GM19468 (cell line): ENCODE results near the gene HOXB9.

Experiments used
- ATAC-seq: cut with Tn5 transposase; IDR thresholded peaks from one replicate; pipeline ENCODE4 v1.9.1; 2021; ENCODE audit warnings: mild to moderate bottlenecking, moderate library complexity, moderate number of reproducible peaks; ENCODE audit not compliant: unreplicated experiment; ENCODE audit errors: extremely low read depth

The HOXB9 gene

DNA sequence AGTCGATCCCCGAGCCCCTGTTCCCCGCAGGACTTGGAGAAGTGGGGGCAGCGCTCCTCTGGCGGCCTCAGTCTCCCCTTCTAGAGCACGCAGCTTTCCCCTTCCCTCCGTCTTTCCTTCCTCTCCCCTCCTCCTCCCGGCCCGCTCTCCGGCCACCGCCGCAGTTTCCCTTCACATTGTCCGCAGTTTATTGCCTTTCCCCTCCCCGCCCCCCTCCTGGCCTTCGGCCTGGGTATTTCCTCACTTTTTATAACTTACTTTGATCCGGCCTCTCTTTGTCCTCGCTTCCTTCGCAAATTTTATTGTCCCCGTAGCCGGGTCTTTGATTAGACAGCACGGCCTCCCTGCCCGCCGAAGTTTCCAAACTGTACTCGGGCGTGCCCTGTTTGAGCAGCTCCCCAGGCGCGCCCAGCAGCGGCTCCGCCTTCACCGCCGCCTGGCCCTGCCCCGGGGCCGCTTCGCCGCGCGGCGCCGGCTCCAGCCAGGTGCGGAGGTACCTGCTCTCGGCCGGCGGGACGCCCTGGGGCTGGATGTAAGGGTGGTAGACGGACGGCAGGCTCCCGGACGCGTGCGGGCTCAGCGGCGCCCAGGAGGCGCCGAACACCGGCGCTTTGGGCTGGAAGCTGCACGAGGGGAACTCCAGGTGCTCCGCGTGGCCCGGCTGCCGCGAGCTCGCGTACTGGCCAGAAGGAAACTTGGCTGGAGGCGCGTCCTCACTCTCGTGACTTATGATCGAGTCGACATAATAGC, 488 bp downstream of the HOXB9 start:
- no peak for ATAC-seq

GRCh38 chr17:48624544-48625494, 1.3 kb downstream of the HOXB9 start:
- ATAC-seq, result no peak

GRCh38 chr17:48624118-48624517, 2.0 kb downstream of the HOXB9 start:
- no peak for ATAC-seq

- no peak for ATAC-seq
These were observed 2.6 kb downstream of the HOXB9 start for GRCh38 chr17:48623583-48623982.

- no peak for ATAC-seq
These were observed 3.3 kb downstream of the HOXB9 start for GRCh38 chr17:48622857-48623256.

- no peak for ATAC-seq
These were observed 4.5 kb downstream of the HOXB9 start for GRCh38 chr17:48621410-48622392.

DNA sequence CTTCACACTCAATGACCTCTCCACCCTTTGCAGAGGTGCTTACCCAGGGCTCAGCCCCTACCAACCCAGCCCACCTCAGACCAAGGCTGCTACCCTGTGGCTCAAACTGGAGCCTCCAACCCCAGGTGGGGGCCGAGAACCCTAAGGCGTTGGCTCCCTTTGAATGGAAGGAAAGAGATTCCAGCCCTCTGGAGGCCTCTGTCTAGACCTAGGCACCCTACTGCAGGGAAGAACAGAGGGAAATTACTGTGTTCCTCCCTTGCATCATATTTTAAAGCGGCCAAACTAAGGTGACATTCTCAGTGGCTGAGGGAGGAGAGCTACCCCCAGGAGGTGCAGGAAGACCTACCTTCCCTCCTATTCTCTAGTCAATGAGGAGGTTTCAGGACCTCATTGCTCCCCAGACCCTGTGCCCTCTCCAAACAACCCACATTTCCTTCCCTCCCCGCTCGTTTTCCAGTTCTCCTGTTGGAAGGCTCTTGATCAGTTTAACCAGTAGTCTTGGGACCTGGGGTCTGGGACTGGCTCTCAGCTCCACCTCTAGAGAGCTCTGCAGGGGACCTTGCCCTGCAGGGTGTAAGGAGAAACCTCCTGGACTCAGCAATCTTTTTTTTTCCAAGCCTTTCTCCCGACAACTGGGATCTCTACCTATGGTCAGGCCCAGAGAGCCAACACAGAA, 5.6 kb downstream of the HOXB9 start:
- no peak for ATAC-seq

GRCh38 chr17:48619826-48620449, 6.2 kb downstream of the HOXB9 start:
- no peak for ATAC-seq

DNA sequence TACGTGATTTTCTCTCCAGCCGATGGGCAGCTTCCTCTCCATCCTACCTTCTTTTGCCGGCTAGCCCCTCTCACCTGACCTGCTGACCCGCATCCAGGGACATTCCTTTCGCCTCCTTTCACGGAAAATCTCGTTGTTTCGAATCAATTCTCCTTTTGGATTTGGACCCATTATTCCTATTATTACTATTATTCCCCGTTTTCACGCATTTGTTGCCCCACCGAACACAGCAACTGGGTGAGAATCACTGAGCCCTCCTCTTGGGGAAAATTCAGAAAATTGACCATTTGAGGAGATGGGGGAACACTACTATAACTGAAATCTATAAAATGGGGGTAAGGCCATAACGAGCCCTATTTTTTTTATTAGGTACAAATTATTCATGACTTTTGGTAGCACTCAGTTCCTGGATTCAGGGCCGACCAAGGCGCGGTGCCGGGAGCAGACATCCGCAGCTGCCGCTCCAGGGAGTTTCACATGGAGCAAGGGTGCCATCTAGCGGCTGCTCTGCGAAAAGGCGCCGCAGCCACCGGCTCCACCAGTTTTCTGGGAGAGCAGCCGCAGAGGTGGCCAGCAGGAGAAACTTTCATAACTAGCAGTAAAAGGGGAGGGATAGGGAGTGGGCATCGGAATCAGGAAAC, 7.8 kb downstream of the HOXB9 start:
- ATAC-seq, result no peak

DNA sequence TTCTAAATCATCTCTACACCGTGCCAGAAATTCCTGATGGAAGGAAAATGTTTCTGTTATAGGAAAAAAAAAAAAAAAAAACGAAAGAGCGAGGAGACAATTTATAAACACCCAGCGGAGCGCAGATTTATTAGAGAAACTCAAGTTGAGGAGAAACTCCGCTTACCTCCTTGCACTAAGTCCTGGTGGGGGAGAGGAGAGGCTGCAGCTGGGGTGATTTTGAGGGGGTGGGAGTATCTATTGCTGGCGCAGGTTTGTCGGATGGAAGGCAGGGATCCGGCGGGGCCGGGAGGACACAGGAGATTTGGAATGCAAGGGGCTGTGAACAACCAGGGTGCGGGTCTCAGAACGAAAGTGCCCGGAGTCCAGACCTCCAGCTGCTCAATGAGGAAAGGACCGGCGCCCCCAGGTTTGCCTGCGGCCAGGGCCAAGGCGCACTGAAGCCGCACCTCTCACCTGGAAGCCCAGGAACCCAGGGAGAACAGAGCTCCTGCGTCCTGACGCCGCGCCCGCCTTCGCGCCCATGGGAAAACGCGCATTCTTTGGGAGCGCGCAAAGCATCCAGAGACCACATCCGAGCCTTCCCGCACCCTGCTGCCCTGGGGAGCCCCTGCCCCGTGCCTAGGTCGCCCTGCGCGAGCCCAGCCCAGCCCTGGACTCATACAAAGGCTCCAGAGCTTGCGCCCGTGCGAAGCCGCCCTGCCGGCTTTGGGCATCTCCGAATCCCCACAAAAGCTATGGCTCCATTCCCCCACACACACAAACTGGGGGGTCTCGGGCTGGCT, 8.5 kb downstream of the HOXB9 start:
- ATAC-seq, result no peak

GRCh38 chr17:48616717-48617470, 9.3 kb downstream of the HOXB9 start:
- ATAC-seq, result no peak

- ATAC-seq, result no peak
These were observed 10.0 kb downstream of the HOXB9 start for GRCh38 chr17:48615963-48616716.

DNA sequence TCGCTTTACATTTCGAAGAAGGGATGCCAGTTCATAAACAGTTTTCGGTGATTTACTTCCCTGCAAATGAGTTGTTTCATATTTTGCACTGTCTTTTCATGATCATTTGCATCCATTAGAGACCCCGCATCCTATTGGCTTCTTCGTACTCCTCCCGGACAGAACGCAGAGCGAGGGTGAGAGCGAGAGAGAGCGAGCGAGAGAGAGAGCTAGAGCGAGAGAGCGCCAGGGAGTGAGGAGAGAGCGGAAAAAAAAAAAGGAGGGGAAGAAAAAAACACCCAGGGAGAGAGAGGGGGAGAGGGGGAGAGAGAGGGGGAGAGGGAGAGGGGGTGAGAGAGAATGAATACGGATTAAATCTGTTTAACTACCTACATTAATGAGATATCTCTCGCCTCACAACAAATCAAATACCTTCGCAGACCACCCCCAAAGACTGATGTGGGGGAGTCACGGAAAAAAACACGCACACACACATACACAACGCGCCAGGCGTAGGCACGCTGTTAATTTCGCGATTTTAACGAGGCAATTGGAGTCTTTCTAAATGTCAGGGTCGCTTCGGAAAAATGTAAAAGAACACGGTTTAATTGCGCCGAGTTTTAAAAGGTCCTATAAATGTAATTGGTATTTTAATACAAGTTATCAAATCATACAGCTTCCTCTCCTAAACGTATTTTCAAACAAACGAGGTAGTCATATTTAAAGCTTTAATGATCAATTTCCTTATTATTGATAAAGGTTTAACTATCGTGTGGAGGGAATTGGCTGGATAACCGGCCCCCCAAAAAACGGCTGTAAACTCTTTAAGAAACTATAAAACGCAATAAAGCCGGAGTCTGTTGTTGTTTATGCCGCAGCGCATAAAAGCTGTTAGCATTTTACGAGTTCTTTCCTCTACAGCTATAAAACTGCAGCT, 10.9 kb downstream of the HOXB9 start, which contains the start of gene HOXB8:
TSS of gene HOXB8 (minus strand) at position 246 of the 916 bp plus-strand sequence. CDS start 588 bp downstream, outside the sequence.
- ATAC-seq, result no peak

- no peak for ATAC-seq
These were observed 12.1 kb downstream of the HOXB9 start for GRCh38 chr17:48613862-48614694.
